Stimulated activated CD4-positive, alpha-beta T cell treated with anti-CD3 and anti-CD28 coated beads, Interleukin-12 subunit alpha, Interleukin-12 subunit beta, amount 100 ng/mL, for 48 hours (primary cell): ENCODE results near the gene BCL2L14.
"Not testable (repeated sequence)": the region's sequence is repeated elsewhere in the genome, so short reads cannot be mapped to it uniquely, and the experiment has no call there.

Source experiments
- DNase-seq, 3 donors: peaks; one replicate each; pipeline ENCODE4 v3.0.0-alpha.2; 2020; ENCODE audit warnings: low read depth in 2 of 3, low spot score in 1 of 3

Gene BCL2L14

GRCh38 chr12:12099102-12099501 lies 28.4 kb downstream of the BCL2L14 start:
- DNase-seq: no peak

DNA sequence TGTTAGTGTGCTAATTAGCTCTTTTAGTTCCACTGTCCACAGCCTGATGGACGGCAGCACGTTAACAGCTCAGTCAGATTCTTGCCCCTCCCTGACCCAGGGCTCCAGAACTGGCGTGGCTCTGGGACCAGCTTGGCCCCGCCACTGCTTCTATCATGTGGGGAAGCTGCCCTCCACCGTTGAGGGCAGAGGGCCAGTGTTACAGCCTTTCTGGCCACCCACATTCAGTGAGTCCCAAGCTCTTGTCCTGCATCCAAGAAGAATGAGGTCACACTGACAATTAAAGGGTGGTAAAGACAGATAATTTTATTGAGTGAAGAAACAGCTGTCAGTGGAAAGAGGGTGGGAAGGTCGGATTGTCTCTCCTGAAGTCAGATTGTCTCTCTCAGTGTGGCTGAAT lies 36.9 kb downstream of the BCL2L14 start:
- DNase-seq: no peak

GRCh38 chr12:12108441-12109058 lies 37.8 kb downstream of the BCL2L14 start:
- no peak for DNase-seq

DNA sequence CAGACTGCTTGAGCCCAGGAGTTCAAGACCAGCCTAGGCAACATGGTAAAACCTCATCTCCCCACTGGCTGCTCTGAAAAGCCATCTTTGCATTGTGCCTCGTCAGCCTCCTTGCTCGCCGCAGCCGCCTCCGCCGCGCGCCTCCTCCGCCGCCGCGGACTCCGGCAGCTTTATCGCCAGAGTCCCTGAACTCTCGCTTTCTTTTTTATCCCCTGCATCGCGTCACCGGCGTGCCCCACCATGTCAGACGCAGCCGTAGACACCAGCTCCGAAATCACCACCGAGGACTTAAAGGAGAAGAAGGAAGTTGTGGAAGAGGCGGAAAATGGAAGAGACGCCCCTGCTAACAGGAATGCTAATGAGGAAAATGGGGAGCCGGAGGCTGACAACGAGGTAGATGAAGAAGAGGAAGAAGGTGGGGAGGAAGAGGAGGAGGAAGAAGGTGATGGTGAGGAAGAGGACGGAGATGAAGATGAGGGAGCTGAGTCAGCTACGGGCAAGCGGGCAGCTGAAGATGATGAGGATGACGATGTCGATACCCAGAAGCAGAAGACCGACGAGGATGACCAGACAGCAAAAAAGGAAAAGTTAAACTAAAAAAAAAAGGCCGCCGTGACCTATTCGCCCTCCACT lies 40.3 kb downstream of the BCL2L14 start:
- DNase-seq: peak in 1 of 3 donors; percentile 17

DNA sequence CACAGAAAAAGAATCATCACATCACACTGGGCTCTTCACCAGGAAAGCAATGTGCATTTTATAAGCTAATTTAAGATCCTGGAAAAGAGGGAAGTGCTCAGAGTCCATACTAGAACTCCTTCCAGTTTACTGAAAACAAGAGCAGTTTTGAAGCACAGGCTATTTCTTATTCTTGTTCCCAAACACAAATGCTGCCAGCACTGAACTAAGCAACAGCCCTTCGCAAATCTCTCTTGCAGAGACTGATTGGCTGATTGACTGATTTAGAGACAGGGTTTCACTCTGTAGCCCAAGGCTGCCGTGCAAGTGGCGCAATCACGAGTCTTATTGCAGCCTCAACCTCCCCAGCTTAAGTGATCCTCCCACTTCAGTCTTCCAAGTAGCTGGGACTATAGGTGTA lies 44.8 kb downstream of the BCL2L14 start:
- no peak for DNase-seq

- DNase-seq: no peak
These were observed 45.9 kb downstream of the BCL2L14 start for GRCh38 chr12:12116677-12117076.

DNA sequence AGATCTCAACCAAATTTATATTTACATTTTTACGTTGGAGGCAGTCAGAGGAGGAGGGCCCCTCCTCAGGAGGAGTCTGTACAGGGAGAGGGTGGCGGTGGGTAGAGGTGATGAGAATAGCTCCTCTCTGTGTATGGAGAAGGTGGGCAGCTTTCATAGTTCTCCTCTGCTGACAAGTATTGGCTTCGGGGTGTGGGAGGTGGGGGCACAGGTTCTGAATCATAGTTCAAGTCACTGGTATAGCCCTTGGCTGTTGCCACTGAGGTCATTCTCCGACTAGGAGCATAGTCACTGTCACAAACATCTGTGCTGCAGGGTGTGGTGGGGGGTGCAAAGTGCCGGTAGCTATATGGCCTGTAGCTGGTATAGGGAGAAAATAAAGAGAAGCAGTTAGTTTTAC lies 50.3 kb downstream of the BCL2L14 start:
- no peak for DNase-seq

DNA sequence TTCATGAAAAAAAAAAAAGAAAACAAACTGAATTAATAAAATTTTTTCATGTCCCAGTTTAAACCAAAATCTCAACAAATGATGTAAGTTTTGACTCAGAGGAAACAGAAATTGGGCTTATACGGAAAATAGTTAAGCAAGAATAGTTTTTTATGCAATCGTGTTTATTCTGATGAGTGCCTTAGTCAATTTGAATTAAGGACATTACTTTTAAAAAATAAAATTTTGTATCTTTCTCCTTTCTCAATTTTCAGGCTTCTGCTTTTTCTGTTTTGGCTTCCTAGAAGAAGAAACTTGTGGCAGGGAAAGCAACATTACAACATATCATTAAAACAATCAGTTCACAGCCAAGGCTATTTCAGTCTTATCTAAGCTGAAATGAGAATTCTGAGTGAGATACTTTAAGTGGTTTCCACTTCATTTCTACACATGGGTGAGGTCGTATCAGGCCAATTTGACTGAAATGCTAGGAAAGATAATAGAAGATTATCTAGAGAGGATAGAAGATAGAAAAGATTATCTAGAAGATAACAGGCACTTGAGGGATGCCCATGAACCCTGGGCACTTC lies 52.4 kb downstream of the BCL2L14 start:
- no peak for DNase-seq

GRCh38 chr12:12126551-12126950 lies 55.8 kb downstream of the BCL2L14 start:
- no peak for DNase-seq

- DNase-seq: no peak
These were observed 56.6 kb downstream of the BCL2L14 start for GRCh38 chr12:12127304-12127703.

DNA sequence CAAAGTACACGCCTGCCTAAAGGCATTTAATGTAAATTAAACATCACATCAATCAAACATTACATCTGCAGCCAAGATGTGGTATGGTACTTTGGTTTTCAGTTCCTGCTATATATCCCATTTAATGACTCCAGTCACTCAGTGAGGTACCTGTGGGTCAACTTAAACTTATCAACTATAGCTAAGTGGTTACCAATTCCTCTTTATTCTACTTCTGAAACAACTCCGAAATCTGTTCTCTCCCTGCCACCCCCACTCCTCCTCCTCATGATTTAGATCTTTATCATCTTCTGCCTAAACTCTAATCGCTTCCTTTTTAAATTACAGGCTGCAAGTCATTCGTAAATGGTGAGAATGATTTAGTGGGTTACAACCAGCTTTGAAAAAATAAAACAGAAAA lies 57.9 kb downstream of the BCL2L14 start:
- DNase-seq: no peak

DNA sequence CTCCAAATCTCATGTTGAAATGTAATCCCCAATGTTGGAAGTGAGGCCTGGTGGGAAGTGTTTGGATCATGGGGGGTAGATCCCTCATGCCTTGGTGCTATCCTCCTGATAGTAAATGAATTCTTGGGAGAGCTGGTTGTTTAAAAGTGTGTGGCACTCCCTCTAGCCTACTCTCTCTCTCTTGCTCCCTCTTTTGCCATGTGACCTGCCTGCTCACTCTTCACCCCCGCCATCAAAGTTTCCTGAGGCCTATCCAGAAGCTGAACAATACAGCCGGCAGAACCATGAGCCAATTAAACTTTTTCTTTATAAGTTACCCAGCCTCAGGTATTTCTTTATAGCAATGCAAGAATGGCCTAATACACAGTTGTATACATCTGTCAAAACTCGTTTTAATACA lies 62.5 kb downstream of the BCL2L14 start:
- no peak for DNase-seq

- no peak for DNase-seq
These were observed 63.0 kb downstream of the BCL2L14 start for GRCh38 chr12:12133785-12134184.

DNA sequence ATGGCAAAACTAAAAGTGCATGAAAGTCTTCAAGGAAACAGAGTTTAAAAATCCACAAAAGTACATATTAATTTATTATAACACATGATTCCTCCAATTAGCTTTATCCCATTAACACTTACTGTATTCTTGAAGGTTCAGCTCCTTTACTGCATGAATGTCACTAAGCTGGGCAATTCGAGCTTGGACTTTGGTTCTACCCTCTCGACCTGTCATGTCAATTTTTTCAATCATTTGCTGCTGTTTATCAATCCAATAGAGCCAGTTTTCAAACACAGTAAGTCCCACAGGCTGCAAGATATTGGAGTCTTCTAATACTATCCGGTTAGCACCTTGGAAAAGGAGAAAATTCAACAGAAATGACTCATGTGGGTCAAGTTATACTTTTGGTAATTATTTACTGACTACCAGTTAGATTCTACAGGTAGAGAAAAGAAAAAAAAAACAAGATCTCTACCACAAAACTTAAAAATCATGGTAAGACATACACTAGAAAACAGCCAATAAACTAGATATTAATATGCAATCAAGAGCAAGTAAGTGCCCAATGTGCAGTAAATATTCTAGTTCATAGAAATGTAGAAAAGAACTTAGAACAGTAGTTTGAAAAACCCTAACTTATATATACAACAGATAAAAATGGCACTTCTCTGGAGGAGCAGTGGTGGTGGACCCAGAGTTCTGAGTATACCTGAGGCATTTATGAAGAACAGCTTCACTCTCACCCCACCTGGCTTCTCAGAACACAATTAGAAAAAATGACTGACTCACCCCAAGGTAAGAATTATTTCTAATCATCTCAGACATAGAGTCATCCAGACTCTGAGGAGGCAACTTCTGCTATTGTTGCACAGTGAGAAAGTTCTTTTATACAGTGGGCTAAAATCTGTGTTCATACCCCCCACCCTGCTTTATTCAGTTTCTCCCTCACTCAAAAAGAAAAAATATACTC lies 67.7 kb downstream of the BCL2L14 start:
- no peak for DNase-seq

DNA sequence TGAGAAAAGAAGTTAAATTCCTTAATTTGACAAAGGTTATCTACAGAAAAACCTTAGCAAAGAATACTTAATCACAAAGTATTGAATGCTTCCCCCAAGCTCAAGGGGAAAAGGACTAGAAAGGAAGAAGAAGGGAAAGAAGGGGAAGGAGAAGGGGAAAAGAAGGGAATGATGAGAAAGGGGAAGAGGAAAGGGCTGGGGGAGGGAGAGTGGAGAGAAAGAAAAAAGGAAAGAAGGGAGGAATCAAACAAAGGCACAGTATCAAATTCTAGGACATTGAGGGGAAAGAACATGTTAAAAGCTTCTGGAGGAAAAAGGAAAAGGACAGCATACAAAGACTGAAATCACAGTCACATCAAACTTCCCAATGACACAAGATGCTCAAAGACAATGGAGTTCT lies 70.3 kb downstream of the BCL2L14 start:
- DNase-seq: no peak

DNA sequence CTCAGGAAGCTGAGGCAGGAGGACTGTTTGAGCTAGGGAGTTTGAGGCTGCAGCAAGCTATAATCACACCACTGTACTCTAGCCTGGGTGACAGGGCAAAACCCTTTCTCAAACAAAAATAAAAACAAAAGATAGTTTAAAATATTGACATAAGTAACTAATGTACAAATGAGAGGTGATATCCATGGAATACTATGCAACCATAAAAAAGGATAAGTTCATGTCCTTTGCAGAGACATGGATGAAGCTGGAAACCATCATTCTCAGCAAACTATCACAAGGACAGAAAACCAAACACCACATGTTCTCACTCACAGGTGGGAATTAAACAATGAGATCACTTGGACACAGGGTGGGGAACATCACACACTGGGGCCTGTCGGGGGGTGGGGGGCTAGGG lies 73.8 kb downstream of the BCL2L14 start:
- not testable (repeated sequence) for DNase-seq

GRCh38 chr12:12147111-12147510 lies 76.4 kb downstream of the BCL2L14 start:
- no peak for DNase-seq
